AG04449 (cell line): ENCODE results near the gene EXOSC6.
"Not testable (repeated sequence)": the region's sequence is repeated elsewhere in the genome, so short reads cannot be mapped to it uniquely, and the experiment has no call there.

Source experiments
- CTCF ChIA-PET: fragments of 350-600 bp; formaldehyde crosslinking; extraction: SDS; loops from one replicate; lab custom pipeline; 2021; ENCODE audit warnings: antibody characterized with exemption; lab: Yijun Ruan, JAX
- POLR2A ChIA-PET: fragments of 400-600, 350-600 bp; formaldehyde crosslinking; extraction: SDS; loops from one replicate; lab custom pipeline; 2020; ENCODE audit warnings: antibody characterized with exemption, inconsistent platforms; lab: Yijun Ruan, JAX
- DNase-seq: peaks from one replicate; pipeline ENCODE4 v3.0.0-alpha.2; 2010; ENCODE audit warnings: low read depth, low spot score
- H3K4me3 ChIP-seq: 2 replicates; pipeline ENCODE4 v1.5.1; 2011; ENCODE audit warnings: low read depth, mild to moderate bottlenecking, control low read depth, low read length

The EXOSC6 gene

DNA sequence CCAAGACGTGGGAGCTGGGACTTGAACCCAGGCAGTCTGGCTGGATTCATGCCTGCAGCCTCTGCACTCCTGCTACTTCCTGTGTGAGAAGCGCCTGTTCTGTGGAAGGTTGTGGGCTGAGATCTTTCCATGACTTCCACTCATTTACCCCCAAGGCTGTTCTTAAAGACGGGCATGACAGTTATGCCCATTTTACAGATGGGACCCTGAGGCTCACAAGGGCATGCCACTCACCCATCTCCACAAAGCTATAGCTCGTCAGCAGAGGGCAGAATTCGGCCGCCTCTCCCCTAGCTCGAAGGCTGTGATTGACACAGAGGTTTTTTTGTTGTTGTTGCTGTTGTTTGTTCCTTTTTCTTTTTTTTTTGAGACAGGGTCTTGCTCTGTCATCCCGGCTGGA is 51.7 kb downstream of the EXOSC6 start:
- DNase-seq, POLR2A ChIA-PET, CTCF ChIA-PET, H3K4me3 ChIP-seq: not testable (repeated sequence)

GRCh38 chr16:70199170-70199569 is 52.6 kb downstream of the EXOSC6 start:
- H3K4me3 ChIP-seq, CTCF ChIA-PET, DNase-seq, POLR2A ChIA-PET: not testable (repeated sequence)

DNA sequence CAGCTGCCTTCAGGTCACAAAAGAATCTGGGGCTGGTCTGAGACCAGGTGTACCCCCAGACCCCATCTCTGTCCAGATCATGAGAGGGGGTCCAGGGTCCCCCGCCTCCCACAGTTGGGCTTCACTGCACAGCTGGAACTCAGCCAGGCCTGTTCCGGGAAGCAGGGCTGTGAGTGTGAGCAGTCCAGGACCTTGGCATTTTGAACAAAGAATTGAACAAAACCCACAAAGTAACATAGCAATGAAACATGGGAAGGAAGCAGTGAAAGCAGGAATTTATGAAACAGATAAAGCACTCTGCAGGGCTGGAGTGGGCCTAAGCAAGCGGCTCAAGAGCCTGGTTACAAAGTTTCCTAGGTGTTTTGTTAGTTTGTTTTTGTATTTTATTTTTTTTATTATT is 53.1 kb downstream of the EXOSC6 start:
- POLR2A ChIA-PET = not testable (repeated sequence)

GRCh38 chr16:70198230-70198629 is 53.5 kb downstream of the EXOSC6 start:
- CTCF ChIA-PET = not testable (repeated sequence)

More for the DNA sequence above, 53.1 kb downstream of the EXOSC6 start:
- H3K4me3 ChIP-seq, DNase-seq, CTCF ChIA-PET: not testable (repeated sequence)

GRCh38 chr16:70197611-70198010 is 54.1 kb downstream of the EXOSC6 start:
- POLR2A ChIA-PET, DNase-seq, CTCF ChIA-PET, H3K4me3 ChIP-seq: not testable (repeated sequence)

More at GRCh38 chr16:70198230-70198629, 53.5 kb downstream of the EXOSC6 start:
- DNase-seq, POLR2A ChIA-PET, H3K4me3 ChIP-seq: not testable (repeated sequence)
